Measurements from ENCODE around the gene THAP9.

The THAP9 gene

DNA sequence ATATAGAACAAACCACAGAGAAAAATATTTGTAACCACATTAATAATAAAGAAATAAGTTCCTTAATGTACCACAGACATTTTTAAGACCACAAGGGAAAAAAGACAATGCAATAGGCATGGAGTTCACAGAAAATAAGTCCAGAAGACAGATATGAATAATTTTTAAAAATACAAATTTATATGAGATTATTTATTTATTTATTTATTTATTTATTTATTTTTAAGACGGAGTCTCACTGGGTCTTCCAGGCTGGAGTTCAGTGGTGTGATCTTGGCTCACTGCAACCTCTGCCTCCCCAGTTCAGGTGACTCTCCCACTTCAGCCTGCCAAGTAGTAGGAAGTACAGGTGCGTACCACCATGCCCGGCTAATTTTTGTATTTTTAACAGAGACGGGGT lies 53.7 kb downstream of the THAP9 start:
- no peak for DNase-seq (ENCODE audit: low read depth in 2 of 2)

DNA sequence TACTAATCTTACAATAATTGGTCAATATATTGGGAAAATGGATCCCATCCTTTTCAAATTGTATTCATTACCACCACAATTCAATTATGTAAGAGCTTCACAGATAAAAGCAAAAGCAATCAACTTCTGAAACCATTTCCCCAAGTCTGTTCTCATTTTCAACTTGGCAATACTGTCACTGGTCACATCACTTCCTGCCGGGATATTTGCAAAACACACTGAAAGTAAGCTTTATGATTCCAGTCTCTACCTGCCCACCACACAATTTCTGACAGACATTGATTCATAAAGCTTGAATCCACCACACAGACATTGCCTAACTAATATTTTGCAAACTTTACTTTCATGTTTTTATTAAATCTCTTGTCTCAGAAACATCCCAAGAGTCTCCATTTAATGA lies 56.5 kb downstream of the THAP9 start:
- no peak for DNase-seq (ENCODE audit: low read depth in 2 of 2)

DNA sequence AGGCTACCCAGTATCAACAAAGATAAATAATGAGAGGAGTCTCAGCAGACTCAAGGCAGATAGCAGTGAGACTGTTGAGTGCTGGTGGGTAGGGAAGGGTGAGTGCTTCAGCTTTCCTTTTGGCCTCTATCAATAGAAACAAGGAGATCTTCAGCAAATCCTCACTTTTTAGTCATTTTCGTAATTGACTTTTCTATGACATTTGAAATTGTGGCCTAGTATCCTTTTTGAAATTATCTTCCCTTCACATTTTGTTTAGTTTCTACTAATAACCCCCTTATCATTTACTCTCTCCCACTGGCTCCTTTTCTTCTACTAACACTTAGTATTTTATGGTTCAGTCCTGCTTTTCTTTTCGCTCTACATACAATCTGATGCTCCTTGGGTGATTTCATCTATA lies 65.2 kb downstream of the THAP9 start:
- DNase-seq (ENCODE audit: low read depth in 2 of 2): no peak

DNA sequence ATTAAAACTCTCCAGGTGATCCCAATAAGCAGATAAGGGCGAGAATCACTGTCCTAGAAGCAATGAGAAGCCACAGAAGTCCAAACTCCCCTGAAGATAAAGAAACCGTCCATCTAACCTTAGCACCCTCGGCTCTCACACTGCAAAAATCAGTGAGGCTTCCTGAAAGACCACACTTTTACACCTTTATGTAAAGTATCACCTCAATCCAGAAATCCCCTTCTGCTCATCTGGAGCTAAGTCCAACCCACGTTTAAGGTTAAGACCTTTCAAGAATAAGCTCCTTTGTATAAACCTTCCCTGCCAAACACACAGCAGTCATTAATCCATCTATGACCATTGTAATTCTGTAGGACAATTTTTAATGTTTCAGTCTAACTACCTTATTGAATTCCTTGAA lies 68.4 kb downstream of the THAP9 start:
- no peak for DNase-seq (ENCODE audit: low read depth in 2 of 2)

DNA sequence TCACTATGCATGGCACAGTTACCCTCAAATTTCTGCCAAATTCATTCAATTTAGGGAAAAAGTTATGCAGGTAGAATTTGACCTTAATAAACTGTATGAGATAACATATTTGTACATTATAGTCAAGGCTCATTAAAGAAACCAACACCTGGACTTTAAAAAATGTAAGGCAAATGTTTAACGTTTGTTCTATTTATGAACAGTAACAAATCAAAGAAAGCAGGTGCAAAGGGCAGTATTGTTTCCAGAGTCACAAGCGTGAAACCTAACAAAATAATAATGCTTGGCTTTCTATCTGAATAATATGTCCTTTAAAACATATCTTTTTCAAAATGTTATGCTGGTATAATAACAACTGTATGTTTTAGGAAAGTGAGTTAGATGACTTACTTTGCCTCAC lies 68.9 kb downstream of the THAP9 start:
- DNase-seq (ENCODE audit: low read depth in 2 of 2): no peak
